Heart right ventricle (tissue), 16 donors: ENCODE results near the gene PCBP2. TPM values are rescaled to one million over a fixed set of nuclear protein-coding genes. Genes with fewer than 3 reads are reported as not detected.
"Not testable (repeated sequence)": the region's sequence is repeated elsewhere in the genome, so short reads cannot be mapped to it uniquely, and the experiment has no call there.

ENCODE experiments used
- ATAC-seq, 8 donors: fragments of 200-7000 bp; cut with Tn5 transposase; one replicate each; pipeline ENCODE4 v1.9.1; 2020; ENCODE audit warnings: mild to moderate bottlenecking in 8 of 8, moderate library complexity in 8 of 8, moderate number of reproducible peaks in 1 of 8
- DNase-seq, 2 donors: peaks; one replicate each; pipeline ENCODE4 v3.0.0-alpha.2; 2020
- H3K27ac ChIP-seq, 10 donors: fragments of 200-600 bp; sonication (generic) in 2 of 10; one replicate each; pipeline versions ENCODE4 v1.5.0 to v1.8.0; 2020 to 2022; ENCODE audit warnings: mild to moderate bottlenecking in 3 of 10
- H3K27me3 ChIP-seq, 7 donors: fragments of 200-600 bp; one replicate each; pipeline ENCODE4 v1.8.0; 2021 to 2022; ENCODE audit warnings: mild to moderate bottlenecking in 2 of 7
- H3K36me3 ChIP-seq, 9 donors: fragments of 200-600 bp; sonication (generic) in 1 of 9; one replicate each; pipeline versions ENCODE4 v1.5.0 to v1.8.0; 2020 to 2022; ENCODE audit warnings: mild to moderate bottlenecking in 2 of 9
- H3K4me1 ChIP-seq, 9 donors: fragments of 200-600 bp; sonication (generic) in 1 of 9; one replicate each; pipeline versions ENCODE4 v1.5.0 to v1.8.0; 2020 to 2022; ENCODE audit warnings: mild to moderate bottlenecking in 4 of 9
- H3K4me3 ChIP-seq, 10 donors: fragments of 200-600 bp; sonication (generic) in 2 of 10; one replicate each; pipeline versions ENCODE4 v1.5.0 to v1.8.0; 2020 to 2022; ENCODE audit warnings: mild to moderate bottlenecking in 7 of 10, moderate library complexity in 2 of 10
- H3K9me3 ChIP-seq, 11 donors: fragments of 200-600 bp in 10 of 11; sonication (generic) in 2 of 11; one replicate each; pipeline versions ENCODE4 v1.5.0 to v1.8.0; 2013 to 2022; ENCODE audit warnings: mild to moderate bottlenecking in 2 of 11, control low read depth in 1 of 11, moderate library complexity in 1 of 11
- WGBS, 2 donors: extraction: QIAGEN DNeasy Blood & Tissue Kit; methylation state at CpG; one replicate each; pipeline ENCODE4 v1.1.7; 2013; ENCODE audit warnings: inconsistent platforms in 1 of 2; 5-methylcytosine and 5-hydroxymethylcytosine counted together
- intact Hi-C, 10 donors: fragments of 100-400 bp; cut with DNase I; formaldehyde crosslinking; loops; one replicate each; pipeline versions ENCODE4 v1.11.1 to v1.14.2; 2022
- polyA plus RNA-seq, 2 donors: library from polyadenylated mRNA; stranded (reverse); fragments of 200-250 nt; gene quantifications; one replicate each; pipeline ENCODE4 v1.2.3, GENCODE V29; 2013
- total RNA-seq, 10 donors: library from RNA; stranded (reverse); fragmentation: NEBNext Ultra II Directional in 3 of 10; extraction: Animal tissue kit (Norgen Biotek cat#: 25700) in 3 of 10; gene quantifications; one replicate each; pipeline versions ENCODE4 v1.2.1 to v1.2.4, GENCODE V29; 2021 to 2023
- TF ChIP-seq, protein P1 (sequence below), 9 donors: fragments of 200-600 bp; sonication (generic) in 2 of 9; IDR thresholded peaks; one replicate each; pipeline versions ENCODE4 v1.5.0 to v1.8.0; 2021 to 2022; ENCODE audit warnings: antibody characterized with exemption in 9 of 9, mild to moderate bottlenecking in 5 of 9, moderate library complexity in 1 of 9
- donor health status: Arrhythmogenic right ventricular cardiomyopathy.
- donor health status: ischemic (EF 13 %, LVEDD 7.1; RV severe dilation, severe dysfunction).
- donor health status: healthy with polysubstance abuse.
- donor health status: DM: no; HTN: yes; CAD: no.
- donor health status: DM: no; HTN: no; CAD: no.
- donor health status: ischemic (EF 25% LVEDD 6.9; RV normal size, moderate dysfunction).
- donor health status: ischemic (EF 25% LVEDD 5.7; RV mildly dilated, moderate dysfunction).
- donor health status: healthy.
- donor health status: DM: yes; HTN: yes; CAD: no.
- donor health status: Ischemic cardiomyopathy.
- donor health status: ischemic (EF 35%, LVEDD 5.7; RV mildly dilated, moderate dysfunction).
- donor health status: nonischemic (EF 11% LVEDD 7.7; RV severe dilation, severe dysfunction).
- donor health status: DM: yes; HTN: yes; CAD: no.
- donor health status: PGD.
- donor health status: ischemic (EF 29% LVEDD 5.4; RV normal size, mild dysfunction).
- donor health status: nonischemic (EF 23%, LVEDD 6.1; RV moderate dilation, normal function).

PCBP2 gene
- total and polyA plus RNA-seq, 12 donors = 281 to 579 (median 555) TPM

- no peaks in the 10 kb centered on the region for H3K27me3 ChIP-seq
- ATAC-seq (no peak), DNase-seq (no peak)
- peaks cover 2 to 100% (median 82%) of the 10 kb centered on the region in 9 donors for H3K36me3 ChIP-seq
- TF ChIP-seq, protein P1, sequence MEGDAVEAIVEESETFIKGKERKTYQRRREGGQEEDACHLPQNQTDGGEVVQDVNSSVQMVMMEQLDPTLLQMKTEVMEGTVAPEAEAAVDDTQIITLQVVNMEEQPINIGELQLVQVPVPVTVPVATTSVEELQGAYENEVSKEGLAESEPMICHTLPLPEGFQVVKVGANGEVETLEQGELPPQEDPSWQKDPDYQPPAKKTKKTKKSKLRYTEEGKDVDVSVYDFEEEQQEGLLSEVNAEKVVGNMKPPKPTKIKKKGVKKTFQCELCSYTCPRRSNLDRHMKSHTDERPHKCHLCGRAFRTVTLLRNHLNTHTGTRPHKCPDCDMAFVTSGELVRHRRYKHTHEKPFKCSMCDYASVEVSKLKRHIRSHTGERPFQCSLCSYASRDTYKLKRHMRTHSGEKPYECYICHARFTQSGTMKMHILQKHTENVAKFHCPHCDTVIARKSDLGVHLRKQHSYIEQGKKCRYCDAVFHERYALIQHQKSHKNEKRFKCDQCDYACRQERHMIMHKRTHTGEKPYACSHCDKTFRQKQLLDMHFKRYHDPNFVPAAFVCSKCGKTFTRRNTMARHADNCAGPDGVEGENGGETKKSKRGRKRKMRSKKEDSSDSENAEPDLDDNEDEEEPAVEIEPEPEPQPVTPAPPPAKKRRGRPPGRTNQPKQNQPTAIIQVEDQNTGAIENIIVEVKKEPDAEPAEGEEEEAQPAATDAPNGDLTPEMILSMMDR (IDR thresholded peaks at IDR 0.05) = no peak
- no peaks in the 10 kb centered on the region for H3K9me3 ChIP-seq
- WGBS, 2 donors = 64 to 65% methylated on average over 12 of the region's 12 CpGs
- no peak overlapping the region for H3K4me3 ChIP-seq
- H3K27ac ChIP-seq = peak overlapping the region in 1 of 10 donors; percentile 34
- intact Hi-C loops = no loop called here
- peaks cover 9 to 50% (median 32%) of the 10 kb centered on the region in 9 donors for H3K4me1 ChIP-seq
Measured at GRCh38 chr12:53480491-53481442, 28.9 kb downstream of the PCBP2 start.

GRCh38 chr12:53481458-53481857, 29.6 kb downstream of the PCBP2 start:
- H3K36me3 ChIP-seq = peaks cover 3 to 100% (median 80%) of the 10 kb centered on the region in 9 donors
- ATAC-seq, intact Hi-C loops, DNase-seq, H3K27me3 ChIP-seq, H3K9me3 ChIP-seq, H3K4me3 ChIP-seq: not testable (repeated sequence)
- H3K4me1 ChIP-seq = peaks cover 8 to 44% (median 25%) of the 10 kb centered on the region in 9 donors
- WGBS, 2 donors = 61 to 66% methylated on average over 6 of the region's 6 CpGs
- peak overlapping the region in 1 of 10 donors; percentile 34 for H3K27ac ChIP-seq

DNA sequence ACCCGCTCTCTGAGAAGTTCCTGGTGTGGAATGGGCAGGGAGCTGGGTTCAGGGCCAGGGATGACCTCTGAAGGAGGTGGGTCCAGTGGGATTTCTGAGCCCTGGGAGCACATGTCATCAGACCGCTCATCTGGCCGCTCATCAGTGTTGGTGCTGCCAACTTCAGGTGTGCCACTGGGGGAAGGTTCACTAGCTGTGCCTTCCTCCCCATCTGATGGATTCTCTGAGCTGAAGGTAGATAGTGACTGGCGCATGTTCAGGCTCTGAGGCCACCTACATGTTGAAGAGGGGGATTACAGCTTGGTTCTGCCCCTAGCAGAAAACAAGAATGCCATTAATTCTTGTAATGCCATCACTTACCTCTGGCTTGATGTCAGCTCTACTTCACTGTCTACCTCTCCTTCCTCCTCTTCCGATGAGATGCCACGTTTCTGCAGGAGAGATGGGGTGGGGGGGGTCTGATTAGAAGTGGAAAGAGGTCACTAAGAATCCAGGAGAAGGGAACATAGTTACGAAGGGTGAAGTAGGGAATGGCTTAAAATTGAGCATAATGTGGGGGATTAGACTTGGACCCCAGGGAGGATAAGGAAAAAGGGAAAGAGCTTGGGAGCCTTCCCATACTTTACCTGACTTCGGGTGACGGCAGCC, 30.2 kb downstream of the PCBP2 start:
- intact Hi-C loops = no loop called here
- Histone ChIP-seq H3K27me3 (no peaks in the 10 kb centered on the region), H3K27ac (peak overlapping the region in 2 of 10 donors; percentile 16 to 64), H3K4me1 (peaks cover 5 to 39% (median 21%) of the 10 kb centered on the region in 9 donors), H3K4me3 (no peak overlapping the region), H3K36me3 (peaks cover 3 to 100% (median 77%) of the 10 kb centered on the region in 9 donors), H3K9me3 (no peaks in the 10 kb centered on the region)
- ATAC-seq (peak in 1 of 8 donors; percentile 3), DNase-seq (no peak)
- TF ChIP-seq, protein P1 (IDR thresholded peaks at IDR 0.05) = no peak
- WGBS, 2 donors = 68 to 71% methylated on average over 9 of the region's 9 CpGs

GRCh38 chr12:53482626-53483168, 30.8 kb downstream of the PCBP2 start:
- Histone ChIP-seq H3K4me1 (peaks cover 0 to 38% (median 21%) of the 10 kb centered on the region in 9 donors), H3K4me3 (no peak overlapping the region), H3K27ac (peak overlapping the region in 3 of 10 donors; percentile 2 to 64 (median 16)), H3K27me3 (no peaks in the 10 kb centered on the region), H3K36me3 (peaks cover 3 to 100% (median 74%) of the 10 kb centered on the region in 9 donors), H3K9me3 (no peaks in the 10 kb centered on the region)
- 76 to 77% methylated on average over 18 of the region's 18 CpGs for WGBS, 2 donors
- peak in 6 of 8 donors; percentile 8 to 47 (median 18) for ATAC-seq
- no peak for DNase-seq
- intact Hi-C loops = no loop called here
- TF ChIP-seq, protein P1 (IDR thresholded peaks at IDR 0.05) = no peak
